Panc1 (cell line): ENCODE measurements around the gene IL1RAP. TPM values are rescaled to one million over a fixed set of nuclear protein-coding genes. Genes with fewer than 3 reads are reported as not detected.

Source experiments
- ATAC-seq: fragments of 200-7000 bp; cut with Tn5 transposase; 2 replicates; pipeline ENCODE4 v1.9.1; 2020; ENCODE audit warnings: mild to moderate bottlenecking, moderate library complexity
- BruUV-seq: library from RNA; stranded (reverse); fragments of 400-500 nt; replicated peaks from 2 replicates; lab custom pipeline; 2021; lab: Mats Ljungman, UMichigan
- CTCF ChIA-PET: fragments of 300-600 bp; sonication (Branson Sonifier 250); formaldehyde crosslinking; loops from one replicate; lab custom pipeline; 2022; ENCODE audit warnings: antibody characterized with exemption; lab: Charles Lee
- POLR2A ChIA-PET: fragments of 300-600 bp; sonication (Branson Sonifier 250); formaldehyde crosslinking; loops from one replicate; lab custom pipeline; 2022; ENCODE audit warnings: antibody characterized with exemption; lab: Charles Lee
- DNase-seq: peaks from one replicate; pipeline ENCODE4 v3.0.0-alpha.2; 2010; ENCODE audit warnings: low read depth, low spot score
- H3K27ac ChIP-seq: 2 replicates; pipeline ENCODE4 v1.5.1; 2011; ENCODE audit warnings: mild to moderate bottlenecking, low read length, inconsistent platforms
- H3K27me3 ChIP-seq: fragments of 200-500 bp; sonication (Bioruptor generic); 2 replicates; pipeline ENCODE4 v1.6.0; 2014; ENCODE audit warnings: low read length, inconsistent platforms; ENCODE audit not compliant: control insufficient read depth, insufficient read depth
- H3K36me3 ChIP-seq: fragments of 200-500 bp; sonication (Bioruptor generic); 2 replicates; pipeline ENCODE4 v1.5.1; 2014; ENCODE audit warnings: inconsistent platforms, mild to moderate bottlenecking, low read length, moderate library complexity; ENCODE audit not compliant: control insufficient read depth, insufficient read depth
- H3K4me1 ChIP-seq: 2 replicates; pipeline ENCODE4 v1.5.1; 2011; ENCODE audit warnings: inconsistent platforms, mild to moderate bottlenecking, low read length, moderate library complexity; ENCODE audit not compliant: control insufficient read depth, insufficient read depth
- H3K4me3 ChIP-seq, 2 experiments: 2 replicates each; pipeline ENCODE4 v1.5.1; 2011 to 2012; ENCODE audit warnings: low read depth in 2 of 2, low read length in 2 of 2, mild to moderate bottlenecking in 2 of 2, inconsistent platforms in 1 of 2, moderate library complexity in 1 of 2
- H3K9me3 ChIP-seq: fragments of 200-500 bp; sonication (Bioruptor generic); 2 replicates; pipeline ENCODE4 v1.5.1; 2014; ENCODE audit warnings: low read depth, mild to moderate bottlenecking, inconsistent platforms, low read length, moderate library complexity; ENCODE audit not compliant: control insufficient read depth, insufficient read depth
- CTCF ChIP-seq: fragments of 450-650 bp; IDR thresholded peaks from 2 replicates; pipeline ENCODE4 v1.5.1; 2017; ENCODE audit warnings: mild to moderate bottlenecking
- POLR2AphosphoS5 ChIP-seq: IDR thresholded peaks from 2 replicates; pipeline ENCODE4 v1.6.1; 2012; ENCODE audit warnings: mild to moderate bottlenecking, low read depth, low read length, moderate library complexity
- REST ChIP-seq, 2 experiments: IDR thresholded peaks; 2 replicates each; pipeline ENCODE4 v1.6.1; 2011 to 2012; ENCODE audit warnings: low read depth in 2 of 2, control low read depth in 1 of 2, low read length in 1 of 2, mild to moderate bottlenecking in 1 of 2, moderate library complexity in 1 of 2; ENCODE audit not compliant: insufficient read depth in 1 of 2
- SIN3A ChIP-seq: IDR thresholded peaks from 2 replicates; pipeline ENCODE4 v1.6.1; 2012; ENCODE audit warnings: low read depth, mild to moderate bottlenecking, low read length, moderate library complexity, borderline replicate concordance; ENCODE audit not compliant: insufficient read depth
- TCF7L2 ChIP-seq: IDR thresholded peaks from 2 replicates; pipeline ENCODE4 v1.6.1; 2011; ENCODE audit warnings: mild to moderate bottlenecking, low read depth, low read length, inconsistent platforms
- in situ Hi-C: cut with HindIII; loops from 2 replicates; pipeline ENCODE4 v1.10.0; 2016; ENCODE audit warnings: low sequenced_read_pairs, low pct_unique_long_range_greater_than_20kb
- intact Hi-C: fragments of 100-400 bp; cut with micrococcal nuclease; formaldehyde crosslinking; loops from one replicate; pipeline ENCODE4 v1.10.0; 2022; ENCODE audit not compliant: unreplicated experiment
- total RNA-seq: library from RNA; stranded (reverse); gene quantifications from one replicate; pipeline ENCODE4 v1.2.1, GENCODE V29; 2021; ENCODE audit not compliant: unreplicated experiment

Gene IL1RAP
- total RNA-seq, 1 experiment from 2014 or later, result 5.2 TPM

- no peak for TF ChIP-seq CTCF
- no peak for TF ChIP-seq SIN3A
- no peak for TF ChIP-seq REST (IDR thresholded peaks at IDR 0.05; ENCODE audit: insufficient read depth in 1 of 2, low read depth in 2 of 2, low read length in 1 of 2)
- no peak for TF ChIP-seq POLR2AphosphoS5
- TF ChIP-seq TCF7L2, result no peak
- no peak overlapping the region for H3K27ac ChIP-seq
- POLR2A ChIA-PET, result no interaction called here
- no peak overlapping the region for H3K4me3 ChIP-seq
- DNase-seq, result no peak
- ATAC-seq, result no peak
- in situ Hi-C loops, result no loop called here
- no TSS peak for BruUV-seq
- H3K27me3 ChIP-seq, result no peaks in the 10 kb centered on the region
- intact Hi-C loops, result no loop called here
- CTCF ChIA-PET, result no interaction called here
- H3K4me1 ChIP-seq, result peaks cover 3% of the 10 kb centered on the region; the same call in 1 of the 2 replicates
- no peaks in the 10 kb centered on the region for H3K36me3 ChIP-seq
- no peaks in the 10 kb centered on the region for H3K9me3 ChIP-seq
These were observed 17.5 kb downstream of the IL1RAP start for GRCh38 chr3:190531406-190531805.

GRCh38 chr3:190532731-190533203 is 18.9 kb downstream of the IL1RAP start:
- in situ Hi-C loops, result no loop called here
- ChIA-PET POLR2A (no interaction called here), CTCF (no interaction called here)
- ATAC-seq, result no peak
- no peak overlapping the region; the same call in 1 of the 2 replicates for H3K27ac ChIP-seq
- intact Hi-C loops, result no loop called here
- no peak overlapping the region for H3K4me3 ChIP-seq
- no TSS peak for BruUV-seq
- TF ChIP-seq POLR2AphosphoS5, result no peak
- no peak for TF ChIP-seq TCF7L2
- TF ChIP-seq SIN3A, result no peak
- TF ChIP-seq REST (IDR thresholded peaks at IDR 0.05; ENCODE audit: insufficient read depth in 1 of 2, low read depth in 2 of 2, low read length in 1 of 2), result no peak
- TF ChIP-seq CTCF, result no peak
- H3K9me3 ChIP-seq, result no peaks in the 10 kb centered on the region
- peaks cover 3% of the 10 kb centered on the region; the same call in 1 of the 2 replicates for H3K4me1 ChIP-seq
- no peaks in the 10 kb centered on the region for H3K36me3 ChIP-seq
- DNase-seq, result no peak
- H3K27me3 ChIP-seq, result no peaks in the 10 kb centered on the region
